HG02571 (cell line): Measurements from ENCODE around the gene GSG1L.

Experiments used
- ATAC-seq: cut with Tn5 transposase; IDR thresholded peaks from one replicate; pipeline ENCODE4 v1.9.1; 2021; ENCODE audit warnings: mild to moderate bottlenecking, moderate library complexity; ENCODE audit not compliant: unreplicated experiment

The GSG1L gene

DNA sequence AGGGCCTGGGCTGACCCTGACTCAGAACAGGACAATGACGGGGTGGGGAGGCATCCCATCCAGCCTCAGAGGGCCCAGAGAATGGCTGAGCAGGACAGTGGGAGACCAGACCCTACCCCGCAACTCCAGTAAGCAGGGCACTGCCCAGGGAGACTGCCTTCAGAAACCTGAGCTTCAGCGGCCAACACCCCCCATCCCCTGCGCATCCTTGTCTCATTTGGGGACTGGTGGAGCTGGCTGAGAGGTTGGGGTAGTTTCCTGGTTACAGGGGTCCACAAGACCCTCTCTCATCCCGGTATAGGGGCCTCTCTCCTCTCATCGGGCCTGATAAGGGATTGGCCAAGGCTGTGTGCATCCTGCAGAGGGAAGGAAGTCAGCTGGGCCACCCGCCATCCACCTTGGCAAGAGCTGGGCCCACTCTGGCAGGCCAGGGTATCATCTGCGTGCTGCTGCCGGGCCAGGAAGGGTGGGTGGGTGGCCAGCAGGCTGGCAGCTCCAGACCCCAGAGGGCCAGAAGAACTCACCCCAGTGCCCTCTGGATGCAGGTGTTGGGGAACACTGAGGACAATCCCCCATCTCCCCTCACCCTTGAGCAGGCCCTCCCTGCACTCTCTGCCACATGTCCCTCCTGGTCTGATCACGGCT, 284.5 kb downstream of the GSG1L start:
- no peak for ATAC-seq

DNA sequence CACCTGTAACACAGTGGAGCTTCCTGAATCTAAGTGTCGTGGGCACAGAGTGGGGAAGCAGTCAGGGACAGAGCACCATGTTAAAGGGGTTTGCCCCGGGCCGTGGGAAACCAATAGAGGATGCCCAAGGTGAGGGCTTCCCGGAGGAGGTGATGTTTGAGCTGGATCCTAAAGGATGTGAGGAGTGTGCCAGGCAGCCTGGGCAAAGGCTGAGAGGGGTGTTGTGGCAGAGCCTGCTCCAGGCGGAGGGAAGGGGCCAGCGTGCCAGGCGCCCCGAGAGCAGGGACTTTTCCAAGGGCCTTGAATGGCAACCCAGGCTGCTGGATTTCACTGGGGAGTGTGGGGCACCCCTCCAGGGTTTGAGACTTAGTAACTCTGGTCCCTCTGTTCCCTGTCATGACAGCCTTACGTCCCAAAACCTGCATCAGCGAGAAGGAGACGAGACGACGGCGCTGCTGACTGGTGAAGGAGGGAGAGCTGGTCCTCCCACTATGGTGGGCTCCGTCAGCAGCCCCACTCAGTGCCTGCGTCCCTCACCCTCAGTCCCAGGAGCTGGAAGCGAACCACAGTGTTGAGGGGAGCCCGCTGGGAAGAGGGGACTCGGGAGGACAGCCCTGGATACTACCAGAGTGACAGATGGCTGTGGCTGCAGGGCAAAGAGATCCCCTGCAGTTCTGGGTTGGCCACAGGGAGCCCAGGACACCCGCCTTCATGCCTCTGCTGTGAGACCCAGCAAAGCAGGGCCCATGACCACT, 285.2 kb downstream of the GSG1L start:
- no peak for ATAC-seq

DNA sequence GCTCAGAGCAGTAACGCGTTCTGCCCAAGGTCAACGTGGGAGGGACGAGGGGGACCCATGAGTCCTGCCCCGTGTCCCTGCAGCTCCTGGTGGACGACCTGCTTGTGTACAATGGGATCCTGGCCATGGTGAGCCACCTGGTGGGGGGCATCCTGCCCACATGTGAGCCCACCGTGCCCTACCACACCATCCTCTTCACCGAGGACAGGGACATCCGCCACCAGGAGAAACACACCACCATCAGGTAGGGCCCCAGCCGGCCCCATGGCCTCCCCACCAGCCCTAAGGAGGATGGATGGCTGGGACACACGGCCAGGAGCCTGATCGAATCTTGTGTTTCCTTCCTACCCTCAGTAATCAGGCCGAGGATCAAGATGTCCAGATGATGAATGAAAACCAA, 286.0 kb downstream of the GSG1L start:
- no peak for ATAC-seq

GRCh38 chr16:27776556-27777225, 286.8 kb downstream of the GSG1L start:
- ATAC-seq: no peak

- ATAC-seq: no peak
Observed at GRCh38 chr16:27775254-27775653, 288.3 kb downstream of the GSG1L start.

DNA sequence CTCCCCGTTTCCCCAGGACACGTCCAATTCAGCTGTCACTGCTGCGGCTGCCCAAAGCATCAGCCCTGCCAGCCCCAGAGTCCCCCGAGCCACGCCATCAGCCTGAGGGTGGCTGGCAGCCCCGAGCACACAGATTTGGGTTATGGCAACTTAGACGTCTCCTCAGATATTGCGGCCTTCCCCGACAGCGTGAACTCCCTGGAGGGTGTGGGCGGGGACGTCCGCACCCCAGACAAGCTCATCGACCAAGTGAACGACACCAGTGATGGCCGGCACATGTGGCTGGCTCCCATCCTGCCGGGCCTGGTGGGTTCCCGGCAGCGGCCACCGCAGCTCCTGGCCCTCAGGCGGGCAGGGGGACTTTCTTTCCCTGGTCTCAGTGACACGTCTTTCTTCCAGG, 288.7 kb downstream of the GSG1L start:
- ATAC-seq: no peak

- no peak for ATAC-seq
Observed at GRCh38 chr16:27773344-27773743, 290.2 kb downstream of the GSG1L start.

DNA sequence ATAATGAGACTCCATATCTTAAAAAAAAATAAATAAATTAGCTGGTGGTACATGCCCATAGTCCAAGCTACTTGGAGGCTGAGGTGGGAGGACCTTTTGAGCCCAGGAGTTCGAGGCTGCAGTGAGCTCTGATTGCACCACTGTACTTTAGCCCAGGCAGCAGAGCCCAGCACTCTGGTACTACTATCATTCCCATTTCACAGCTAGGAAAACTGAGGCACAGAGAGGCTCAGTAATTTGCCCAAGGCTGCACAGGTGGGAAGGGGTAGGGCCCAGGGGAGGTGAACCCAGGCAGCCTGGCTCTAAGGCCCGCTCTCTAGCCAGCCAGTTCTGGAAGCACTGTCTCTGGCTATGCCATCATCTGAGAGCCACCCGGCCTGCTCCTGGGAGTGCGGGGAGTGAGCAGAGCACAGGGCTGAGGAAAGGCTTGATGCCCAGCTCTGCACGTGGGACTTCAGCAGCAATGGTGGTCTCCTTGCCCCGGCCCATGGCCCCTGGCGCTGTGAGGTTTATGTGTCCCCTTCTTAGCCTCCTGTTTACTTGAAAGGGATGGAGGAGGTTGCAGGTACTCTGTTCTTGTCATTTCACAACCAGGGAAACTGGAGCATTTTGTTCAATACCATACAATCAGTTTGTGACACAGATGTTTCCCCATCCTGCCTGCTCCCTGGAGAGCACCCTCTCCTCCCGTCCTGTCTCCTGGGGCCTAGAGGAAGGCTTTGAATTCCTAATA, 291.3 kb downstream of the GSG1L start:
- ATAC-seq: no peak

- ATAC-seq: no peak
Observed at GRCh38 chr16:27771201-27771910, 292.2 kb downstream of the GSG1L start.

DNA sequence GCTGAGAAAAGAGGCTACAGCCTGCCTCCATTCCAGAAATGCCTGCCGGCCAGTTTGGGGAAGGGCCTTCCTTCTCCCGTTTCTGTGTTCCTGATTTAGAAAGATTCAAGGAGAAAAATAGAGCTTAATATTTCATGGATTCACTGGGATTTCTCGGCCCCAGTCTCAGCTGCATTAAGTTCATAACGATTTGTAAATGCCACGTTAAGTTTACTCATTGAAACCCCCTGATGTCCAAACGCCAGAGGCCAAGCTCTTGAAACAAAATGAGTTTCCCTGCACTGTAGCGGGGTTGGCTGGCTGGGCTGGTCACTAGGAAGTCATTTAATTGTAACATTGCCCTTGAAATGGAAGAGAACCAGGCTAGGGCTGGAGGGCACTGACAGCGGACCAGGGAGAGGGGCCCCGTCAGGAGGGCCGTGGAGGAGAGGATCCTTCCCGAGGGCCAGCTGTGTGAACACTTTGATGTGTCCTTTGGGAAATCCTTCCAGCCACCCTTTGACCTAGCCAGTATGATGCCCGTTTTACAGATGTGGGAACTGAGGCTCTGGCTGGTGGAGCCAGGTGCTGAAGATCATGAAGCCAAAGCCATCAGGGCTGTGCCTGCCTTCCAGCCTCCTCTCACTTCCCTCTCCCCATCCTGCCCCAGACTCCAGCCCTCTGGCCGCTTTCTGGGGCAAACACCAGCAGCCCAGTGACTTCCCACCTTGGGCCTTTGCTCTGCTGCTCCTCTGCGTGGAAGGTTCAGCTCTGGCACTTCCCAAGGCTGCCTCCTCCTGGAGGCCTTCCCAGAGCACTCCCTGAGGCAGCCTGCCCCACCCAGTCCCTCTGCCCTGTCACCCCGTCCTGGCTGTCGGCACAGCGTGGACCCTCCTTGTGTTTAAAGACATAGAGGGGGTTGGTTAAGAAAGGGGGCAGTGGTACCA, 293.0 kb downstream of the GSG1L start:
- no peak for ATAC-seq

DNA sequence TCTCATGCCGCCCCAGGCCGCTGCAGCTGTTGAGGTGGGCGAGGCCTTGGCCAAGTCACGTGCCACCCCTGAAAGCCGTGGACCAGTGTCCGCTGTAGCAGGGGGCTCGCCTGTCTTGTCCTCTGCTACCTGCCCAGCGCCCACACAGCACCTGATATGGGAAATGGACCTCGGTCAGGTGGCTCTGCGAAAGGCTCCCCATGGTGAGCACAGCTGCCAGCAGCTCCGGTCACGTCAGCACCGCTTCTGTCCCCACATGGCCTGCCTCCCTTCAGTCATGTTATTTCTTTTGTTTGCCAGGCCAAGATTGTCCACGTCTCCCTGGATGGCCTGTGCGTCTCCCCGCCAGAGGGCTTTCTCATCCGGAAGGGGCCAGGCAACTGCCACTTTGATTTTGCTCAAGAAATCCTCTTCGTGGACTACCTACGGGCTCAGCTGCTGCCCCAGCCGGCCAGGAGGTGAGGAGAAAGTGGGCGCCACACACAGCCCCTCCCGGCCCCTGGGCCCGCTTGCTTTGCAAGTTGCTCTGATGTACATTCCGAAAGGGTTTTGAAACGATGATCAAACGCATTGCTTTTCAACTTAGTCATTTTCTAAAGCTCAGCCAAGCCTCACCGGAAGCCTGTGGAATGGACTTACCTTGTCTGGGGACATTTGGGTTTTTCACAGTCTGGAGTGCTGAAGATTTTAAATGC, 293.8 kb downstream of the GSG1L start:
- no peak for ATAC-seq

- no peak for ATAC-seq
Observed at GRCh38 chr16:27768651-27769272, 294.8 kb downstream of the GSG1L start.

DNA sequence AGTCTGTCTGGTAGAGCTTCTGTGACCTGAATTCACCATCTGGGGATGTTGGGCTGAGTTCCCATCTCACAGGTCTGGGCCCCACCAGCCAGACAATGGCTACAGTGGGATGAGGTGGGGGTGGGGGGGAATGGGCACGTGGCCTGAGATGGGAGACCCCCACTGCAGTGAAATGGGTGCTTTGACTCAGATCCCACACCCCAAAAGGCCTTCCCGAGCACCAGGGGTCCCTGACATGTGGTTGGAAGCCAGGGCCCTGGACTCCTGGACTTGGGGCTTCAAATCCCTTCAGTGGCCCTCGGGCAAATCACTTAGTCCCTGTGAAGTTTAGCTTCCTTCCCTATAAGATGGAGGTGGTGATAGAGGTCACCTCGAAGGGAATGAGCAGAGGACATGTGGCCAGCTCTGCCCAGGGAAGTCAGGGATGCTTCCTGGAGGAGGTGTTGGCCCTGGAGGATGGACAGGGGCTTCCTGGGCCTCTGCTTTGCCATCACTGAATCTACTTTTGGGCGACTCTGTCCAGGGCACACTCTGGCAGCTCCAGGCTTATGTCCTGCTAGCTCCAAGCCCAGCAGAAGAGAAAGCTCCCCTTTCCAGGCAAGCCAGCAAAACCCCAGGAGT, 295.4 kb downstream of the GSG1L start:
- no peak for ATAC-seq

- no peak for ATAC-seq
Observed at GRCh38 chr16:27767081-27767480, 296.4 kb downstream of the GSG1L start.

DNA sequence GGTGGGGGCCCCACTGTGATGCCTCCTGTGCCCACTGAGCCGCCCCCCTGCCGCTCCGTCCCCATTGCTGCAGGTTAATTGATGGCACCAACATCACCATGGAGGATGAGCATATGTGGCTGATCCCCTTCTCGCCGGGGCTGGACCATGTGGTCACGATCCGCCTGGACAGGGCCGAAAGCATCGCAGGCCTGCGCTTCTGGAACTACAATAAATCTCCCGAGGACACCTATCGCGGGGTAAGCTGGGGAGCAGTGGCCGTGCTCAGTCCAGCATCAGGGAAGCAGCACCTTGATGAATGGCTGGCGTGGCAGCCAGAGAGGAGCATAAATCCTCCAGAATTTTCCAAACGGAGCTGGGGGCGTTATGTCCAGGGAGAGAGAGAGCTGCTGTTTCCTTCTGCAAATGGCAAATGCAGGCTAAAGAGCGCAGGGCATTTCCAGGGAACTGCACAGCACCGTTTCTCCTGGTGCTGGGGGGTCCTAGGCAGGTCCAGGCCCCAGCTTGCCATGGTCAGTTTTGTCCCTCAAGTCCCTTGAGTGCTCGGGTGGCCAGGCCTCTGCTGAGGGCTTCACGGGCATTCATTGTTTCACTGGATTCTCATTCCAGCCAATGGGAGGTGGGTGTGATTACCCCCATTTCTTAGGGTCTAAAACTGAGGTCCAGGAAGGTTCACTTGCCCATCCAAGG, 297.1 kb downstream of the GSG1L start:
- ATAC-seq: no peak

GRCh38 chr16:27764869-27765675, 298.4 kb downstream of the GSG1L start:
- ATAC-seq: no peak

- no peak for ATAC-seq
Observed at GRCh38 chr16:27764427-27764826, 299.1 kb downstream of the GSG1L start.
